ENCODE measurements around the gene HOXC5. TPM values are rescaled to one million over a fixed set of nuclear protein-coding genes. Genes with fewer than 3 reads are reported as not detected.

The HOXC5 gene
- total RNA-seq, 1 donor, result 1.8 TPM

DNA sequence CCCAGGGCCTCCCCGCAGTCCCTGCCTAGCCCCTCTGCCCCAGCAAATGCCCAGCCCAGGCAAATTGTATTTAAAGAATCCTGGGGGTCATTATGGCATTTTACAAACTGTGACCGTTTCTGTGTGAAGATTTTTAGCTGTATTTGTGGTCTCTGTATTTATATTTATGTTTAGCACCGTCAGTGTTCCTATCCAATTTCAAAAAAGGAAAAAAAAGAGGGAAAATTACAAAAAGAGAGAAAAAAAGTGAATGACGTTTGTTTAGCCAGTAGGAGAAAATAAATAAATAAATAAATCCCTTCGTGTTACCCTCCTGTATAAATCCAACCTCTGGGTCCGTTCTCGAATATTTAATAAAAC lies 2.4 kb upstream of the HOXC5 start:
- no peak for DNase-seq (ENCODE audit: insufficient read length, low spot score, missing footprints)
- no peak overlapping the region for H3K27ac ChIP-seq (ENCODE audit: low read depth, low read length)
- H3K9me3 ChIP-seq (ENCODE audit: low read depth, low read length), result no peaks in the 10 kb centered on the region
- no peak overlapping the region for H2AFZ ChIP-seq (ENCODE audit: low read length)
- H3K36me3 ChIP-seq (ENCODE audit: insufficient read depth, low read length), result peaks cover 10% of the 10 kb centered on the region
- peaks cover 23% of the 10 kb centered on the region for H4K20me1 ChIP-seq (ENCODE audit: insufficient read depth, low read length)
- H3K4me2 ChIP-seq (ENCODE audit: insufficient read depth, low read length), result no peak overlapping the region
- peaks cover 57% of the 10 kb centered on the region for H3K79me2 ChIP-seq (ENCODE audit: insufficient read depth, low read length)
- TF ChIP-seq, protein P1, sequence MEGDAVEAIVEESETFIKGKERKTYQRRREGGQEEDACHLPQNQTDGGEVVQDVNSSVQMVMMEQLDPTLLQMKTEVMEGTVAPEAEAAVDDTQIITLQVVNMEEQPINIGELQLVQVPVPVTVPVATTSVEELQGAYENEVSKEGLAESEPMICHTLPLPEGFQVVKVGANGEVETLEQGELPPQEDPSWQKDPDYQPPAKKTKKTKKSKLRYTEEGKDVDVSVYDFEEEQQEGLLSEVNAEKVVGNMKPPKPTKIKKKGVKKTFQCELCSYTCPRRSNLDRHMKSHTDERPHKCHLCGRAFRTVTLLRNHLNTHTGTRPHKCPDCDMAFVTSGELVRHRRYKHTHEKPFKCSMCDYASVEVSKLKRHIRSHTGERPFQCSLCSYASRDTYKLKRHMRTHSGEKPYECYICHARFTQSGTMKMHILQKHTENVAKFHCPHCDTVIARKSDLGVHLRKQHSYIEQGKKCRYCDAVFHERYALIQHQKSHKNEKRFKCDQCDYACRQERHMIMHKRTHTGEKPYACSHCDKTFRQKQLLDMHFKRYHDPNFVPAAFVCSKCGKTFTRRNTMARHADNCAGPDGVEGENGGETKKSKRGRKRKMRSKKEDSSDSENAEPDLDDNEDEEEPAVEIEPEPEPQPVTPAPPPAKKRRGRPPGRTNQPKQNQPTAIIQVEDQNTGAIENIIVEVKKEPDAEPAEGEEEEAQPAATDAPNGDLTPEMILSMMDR (IDR thresholded peaks at IDR 0.05; ENCODE audit: extremely low read depth, low read depth, low read length), result no peak
- peaks cover 24% of the 10 kb centered on the region for H3K4me1 ChIP-seq (ENCODE audit: insufficient read depth, low read length)
- H3K4me3 ChIP-seq (ENCODE audit: insufficient read depth, low read length), result no peak overlapping the region
- H3K27me3 ChIP-seq (ENCODE audit: insufficient read depth, low read length), result no peaks in the 10 kb centered on the region

DNA sequence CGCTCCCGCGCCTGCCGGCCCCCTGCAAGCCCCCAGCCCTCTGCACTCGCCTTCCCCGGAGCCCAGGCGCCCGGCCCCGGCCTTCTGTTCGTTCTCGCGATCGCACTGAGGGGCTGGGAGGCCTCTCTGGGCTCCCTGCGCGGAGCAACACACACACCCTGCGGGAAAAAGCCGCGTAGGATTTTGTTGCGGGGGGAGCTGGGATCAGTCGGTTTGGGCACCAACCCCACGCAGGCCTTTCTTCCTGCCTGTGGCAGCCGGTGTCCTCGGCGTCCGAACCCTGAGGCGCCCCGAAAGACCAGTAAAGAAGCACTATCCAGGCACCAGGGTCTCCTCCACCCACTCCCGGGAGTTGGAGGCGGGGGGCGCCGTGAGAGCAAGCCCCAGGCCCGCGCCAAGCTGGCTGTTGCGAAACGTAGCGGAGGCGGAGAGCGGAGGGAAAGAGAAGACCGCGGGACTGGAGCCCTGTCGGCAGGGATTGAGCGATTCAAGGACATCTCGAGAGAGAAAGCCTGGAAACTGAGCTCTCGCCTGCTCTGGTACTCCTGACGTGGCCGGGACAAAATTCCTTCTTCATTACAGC lies 1.9 kb upstream of the HOXC5 start:
- H2AFZ ChIP-seq (ENCODE audit: low read length), result no peak overlapping the region
- DNase-seq (ENCODE audit: insufficient read length, low spot score, missing footprints), result no peak
- H3K4me2 ChIP-seq (ENCODE audit: insufficient read depth, low read length), result no peak overlapping the region
- H3K9me3 ChIP-seq (ENCODE audit: low read depth, low read length), result no peaks in the 10 kb centered on the region
- peaks cover 23% of the 10 kb centered on the region for H4K20me1 ChIP-seq (ENCODE audit: insufficient read depth, low read length)
- TF ChIP-seq, protein P1 (IDR thresholded peaks at IDR 0.05; ENCODE audit: extremely low read depth, low read depth, low read length), result no peak
- peaks cover 10% of the 10 kb centered on the region for H3K36me3 ChIP-seq (ENCODE audit: insufficient read depth, low read length)
- peaks cover 19% of the 10 kb centered on the region for H3K4me1 ChIP-seq (ENCODE audit: insufficient read depth, low read length)
- no peaks in the 10 kb centered on the region for H3K27me3 ChIP-seq (ENCODE audit: insufficient read depth, low read length)
- peaks cover 56% of the 10 kb centered on the region for H3K79me2 ChIP-seq (ENCODE audit: insufficient read depth, low read length)
- no peak overlapping the region for H3K4me3 ChIP-seq (ENCODE audit: insufficient read depth, low read length)
- H3K27ac ChIP-seq (ENCODE audit: low read depth, low read length), result no peak overlapping the region

GRCh38 chr12:54031480-54031879 lies 1.4 kb upstream of the HOXC5 start:
- H4K20me1 ChIP-seq (ENCODE audit: insufficient read depth, low read length), result peaks cover 24% of the 10 kb centered on the region
- H3K36me3 ChIP-seq (ENCODE audit: insufficient read depth, low read length), result peaks cover 10% of the 10 kb centered on the region
- peaks cover 51% of the 10 kb centered on the region for H3K79me2 ChIP-seq (ENCODE audit: insufficient read depth, low read length)
- H3K9me3 ChIP-seq (ENCODE audit: low read depth, low read length), result no peaks in the 10 kb centered on the region
- H3K4me3 ChIP-seq (ENCODE audit: insufficient read depth, low read length), result no peak overlapping the region
- no peak overlapping the region for H3K4me2 ChIP-seq (ENCODE audit: insufficient read depth, low read length)
- peaks cover 16% of the 10 kb centered on the region for H3K4me1 ChIP-seq (ENCODE audit: insufficient read depth, low read length)
- no peaks in the 10 kb centered on the region for H3K27me3 ChIP-seq (ENCODE audit: insufficient read depth, low read length)
- H2AFZ ChIP-seq (ENCODE audit: low read length), result no peak overlapping the region
- DNase-seq (ENCODE audit: insufficient read length, low spot score, missing footprints), result no peak
- H3K27ac ChIP-seq (ENCODE audit: low read depth, low read length), result no peak overlapping the region
- TF ChIP-seq, protein P1 (IDR thresholded peaks at IDR 0.05; ENCODE audit: extremely low read depth, low read depth, low read length), result no peak

GRCh38 chr12:54032086-54032619 lies 697 bp upstream of the HOXC5 start:
- TF ChIP-seq, protein P1 (IDR thresholded peaks at IDR 0.05; ENCODE audit: extremely low read depth, low read depth, low read length), result no peak
- Histone ChIP-seq H3K4me1 (ENCODE audit: insufficient read depth, low read length) (peaks cover 19% of the 10 kb centered on the region), H4K20me1 (ENCODE audit: insufficient read depth, low read length) (peaks cover 31% of the 10 kb centered on the region), H3K4me2 (ENCODE audit: insufficient read depth, low read length) (no peak overlapping the region), H3K79me2 (ENCODE audit: insufficient read depth, low read length) (peaks cover 46% of the 10 kb centered on the region), H3K4me3 (ENCODE audit: insufficient read depth, low read length) (no peak overlapping the region), H3K9me3 (ENCODE audit: low read depth, low read length) (no peaks in the 10 kb centered on the region), H3K27ac (ENCODE audit: low read depth, low read length) (peak overlapping the region; percentile 49), H3K27me3 (ENCODE audit: insufficient read depth, low read length) (no peaks in the 10 kb centered on the region), H3K36me3 (ENCODE audit: insufficient read depth, low read length) (peaks cover 10% of the 10 kb centered on the region), H2AFZ (ENCODE audit: low read length) (no peak overlapping the region)
- DNase-seq (ENCODE audit: insufficient read length, low spot score, missing footprints), result no peak

Data from osteoblast (primary cell).